Gastroesophageal sphincter (tissue), 3 donors: ENCODE results near the gene TGIF2.

Experiments used
- CTCF ChIP-seq, 4 experiments: fragments of 200-600 bp in 2 of 4; fragments of 450-650 bp in 2 of 4; sonication (generic) in 1 of 4; IDR thresholded peaks; one replicate each; pipeline ENCODE4 v1.5.1; 2017 to 2019; ENCODE audit warnings: antibody characterized with exemption in 4 of 4, mild to moderate bottlenecking in 2 of 4, moderate library complexity in 2 of 4
- POLR2A ChIP-seq, 2 donors: fragments of 450-650 bp; IDR thresholded peaks; one replicate each; pipeline ENCODE4 v1.6.1; 2017; ENCODE audit warnings: antibody characterized with exemption in 2 of 2, mild to moderate bottlenecking in 2 of 2, moderate library complexity in 1 of 2
- POLR2AphosphoS5 ChIP-seq: sonication (generic); formaldehyde crosslinking; IDR thresholded peaks from one replicate; pipeline ENCODE4 v1.6.1; 2017; ENCODE audit warnings: antibody characterized with exemption

GRCh38 chr20:36629719-36630681 lies 56.6 kb downstream of the TGIF2 start:
- TF ChIP-seq CTCF (IDR thresholded peaks at IDR 0.05), result no peak
- no peak for TF ChIP-seq POLR2AphosphoS5
- no peak for TF ChIP-seq POLR2A (IDR thresholded peaks at IDR 0.05)
